IMR-90 (cell line): ENCODE data around the gene KIF1C. TPM values are rescaled to one million over a fixed set of nuclear protein-coding genes. Genes with fewer than 3 reads are reported as not detected.

ENCODE experiments used
- ATAC-seq: fragments of 200-7000 bp; cut with Tn5 transposase; 2 replicates; pipeline ENCODE4 v1.9.1; 2020; ENCODE audit warnings: low read depth, mild to moderate bottlenecking, moderate library complexity
- BruUV-seq: library from RNA; stranded (reverse); fragments of 400-500 nt; replicated peaks from 2 replicates; lab custom pipeline; 2021; lab: Mats Ljungman, UMichigan
- CTCF ChIA-PET: fragments of 300-600 bp; formaldehyde crosslinking; extraction: SDS; loops from one replicate; lab custom pipeline; 2021; ENCODE audit warnings: antibody characterized with exemption; lab: Yijun Ruan, JAX
- POLR2A ChIA-PET: fragments of 300-600 bp; sonication (Branson Sonifier 250); formaldehyde crosslinking; loops from one replicate; lab custom pipeline; 2022; ENCODE audit warnings: antibody characterized with exemption; ENCODE audit not compliant: unreplicated experiment; lab: Charles Lee
- DNase-seq: peaks from one replicate; pipeline ENCODE4 v3.0.0; 2013
- H2AFZ ChIP-seq: replicated peaks from 2 replicates; pipeline ENCODE3; 2013; ENCODE audit warnings: low read length, mild to moderate bottlenecking; ENCODE audit not compliant: poor library complexity
- H2AK5ac ChIP-seq: 2 replicates; pipeline ENCODE4 v1.6.1; 2013; ENCODE audit warnings: low read depth, low read length, inconsistent platforms
- H2AK9ac ChIP-seq: replicated peaks from 2 replicates; pipeline ENCODE3; 2013; ENCODE audit warnings: mild to moderate bottlenecking, low read depth, low read length, moderate library complexity; ENCODE audit not compliant: poor library complexity
- H2BK120ac ChIP-seq: 2 replicates; pipeline ENCODE4 v1.6.1; 2013; ENCODE audit warnings: low read depth, low read length, inconsistent platforms
- H2BK15ac ChIP-seq: 3 replicates; pipeline ENCODE4 v1.6.1; 2013; ENCODE audit warnings: low read depth, low read length, inconsistent platforms
- H2BK20ac ChIP-seq: 2 replicates; pipeline ENCODE4 v1.6.1; 2013; ENCODE audit warnings: low read depth, mild to moderate bottlenecking, inconsistent platforms, low read length, moderate library complexity
- H2BK5ac ChIP-seq: 2 replicates; pipeline ENCODE4 v1.6.1; 2013; ENCODE audit warnings: mild to moderate bottlenecking, low read depth, low read length, inconsistent platforms; ENCODE audit not compliant: poor library complexity, severe bottlenecking
- H3K14ac ChIP-seq: replicated peaks from 2 replicates; pipeline ENCODE4 v1.6.1; 2013; ENCODE audit warnings: low read depth, low read length, inconsistent platforms
- H3K18ac ChIP-seq: 2 replicates; pipeline ENCODE4 v1.6.1; 2013; ENCODE audit warnings: low read depth, low read length, control low read depth
- H3K23ac ChIP-seq: 2 replicates; pipeline ENCODE4 v1.6.1; 2013; ENCODE audit warnings: low read depth, low read length, inconsistent platforms
- H3K27ac ChIP-seq: 2 replicates; pipeline ENCODE4 v1.5.1; 2013; ENCODE audit warnings: mild to moderate bottlenecking, control low read depth, low read length; ENCODE audit not compliant: insufficient read depth
- H3K27me3 ChIP-seq: 2 replicates; pipeline ENCODE4 v1.6.1; 2013; ENCODE audit warnings: low read length; ENCODE audit not compliant: control insufficient read depth, insufficient read depth
- H3K36me3 ChIP-seq: 2 replicates; pipeline ENCODE4 v1.6.1; 2013; ENCODE audit warnings: low read length, mixed read lengths; ENCODE audit not compliant: control insufficient read depth, insufficient read depth
- H3K4ac ChIP-seq: 2 replicates; pipeline ENCODE4 v1.6.1; 2013; ENCODE audit warnings: low read depth, low read length, inconsistent platforms
- H3K4me1 ChIP-seq: 2 replicates; pipeline ENCODE4 v1.6.1; 2013; ENCODE audit warnings: low read length, mixed read lengths; ENCODE audit not compliant: control insufficient read depth, insufficient read depth
- H3K4me2 ChIP-seq: 2 replicates; pipeline ENCODE4 v1.6.1; 2013; ENCODE audit warnings: low read depth, mild to moderate bottlenecking, control low read depth, low read length, moderate library complexity
- H3K4me3 ChIP-seq: 2 replicates; pipeline ENCODE4 v1.5.1; 2013; ENCODE audit warnings: low read depth, mild to moderate bottlenecking, control low read depth, low read length, moderate library complexity; ENCODE audit not compliant: insufficient read depth
- H3K56ac ChIP-seq: 2 replicates; pipeline ENCODE4 v1.6.1; 2013; ENCODE audit warnings: low read length, inconsistent platforms; ENCODE audit not compliant: insufficient read depth; ENCODE audit errors: extremely low read depth
- H3K79me1 ChIP-seq, 2 experiments: 2 replicates each; pipeline ENCODE4 v1.6.1; 2013; ENCODE audit warnings: low read length in 2 of 2, inconsistent platforms in 1 of 2, low read depth in 1 of 2
- H3K9ac ChIP-seq: 2 replicates; pipeline ENCODE4 v1.6.1; 2013; ENCODE audit warnings: low read depth, low read length, control low read depth
- H3K9me1 ChIP-seq: 2 replicates; pipeline ENCODE4 v1.6.1; 2013; ENCODE audit warnings: low read length, inconsistent platforms; ENCODE audit not compliant: insufficient read depth
- H3K9me3 ChIP-seq: 2 replicates; pipeline ENCODE4 v1.6.1; 2013; ENCODE audit warnings: low read length; ENCODE audit not compliant: control insufficient read depth, insufficient read depth
- H4K20me1 ChIP-seq: 2 replicates; pipeline ENCODE4 v1.6.1; 2013; ENCODE audit warnings: low read length, inconsistent platforms; ENCODE audit not compliant: insufficient read depth
- H4K5ac ChIP-seq: 2 replicates; pipeline ENCODE4 v1.6.1; 2013; ENCODE audit warnings: mild to moderate bottlenecking, low read depth, low read length, control low read depth
- H4K8ac ChIP-seq, 2 experiments: 2 replicates each; pipeline ENCODE4 v1.6.1; 2013; ENCODE audit warnings: low read depth in 2 of 2, low read length in 2 of 2, control low read depth in 1 of 2, inconsistent platforms in 1 of 2
- H4K91ac ChIP-seq: 2 replicates; pipeline ENCODE4 v1.6.1; 2013; ENCODE audit warnings: low read depth, low read length, inconsistent platforms; ENCODE audit not compliant: insufficient read depth
- ELK1 ChIP-seq: fragments of 150-350 bp; IDR thresholded peaks from 2 replicates; pipeline ENCODE4 v1.6.1; 2016; ENCODE audit warnings: low read depth, mild to moderate bottlenecking, low read length, moderate library complexity, borderline replicate concordance
- MXI1 ChIP-seq: IDR thresholded peaks from 2 replicates; pipeline ENCODE4 v1.6.1; 2012; ENCODE audit warnings: low read depth, mild to moderate bottlenecking, low read length, moderate library complexity, borderline replicate concordance
- WGBS, 2 experiments: methylation state at CpG; one replicate each; pipeline versions ENCODE4 v1.1.5 to v1.1.7; 2013; ENCODE audit warnings: missing lambda C conversion rate in 2 of 2; ENCODE audit not compliant: insufficient read length in 1 of 2; ENCODE audit errors: extremely low coverage in 2 of 2; 5-methylcytosine and 5-hydroxymethylcytosine counted together
- dilution Hi-C: fragments of 300-500 bp; cut with HindIII; formaldehyde crosslinking; loops from one replicate; pipeline ENCODE4 v1.14.3; 2018; ENCODE audit warnings: low sequenced_read_pairs; ENCODE audit not compliant: unreplicated experiment
- in situ Hi-C: fragments of 300-500 bp; cut with MboI; formaldehyde crosslinking; loops from 3 replicates; pipeline ENCODE4 v1.14.3; 2019; ENCODE audit warnings: low sequenced_read_pairs, inconsistent platforms, mixed read lengths
- intact Hi-C: fragments of 100-400 bp; cut with micrococcal nuclease; formaldehyde crosslinking; loops from 2 replicates; pipeline ENCODE4 v1.10.0; 2022
- polyA plus RNA-seq, 3 experiments: library from polyadenylated mRNA; depleted of rRNA; stranded (reverse); fragments of >200 nt; gene quantifications; 2 replicates each; pipeline ENCODE4 v1.2.3, GENCODE V29; 2012; ENCODE audit warnings: low replicate concordance in 1 of 3
- total RNA-seq: library from RNA; depleted of rRNA; stranded (reverse); fragments of >200 nt; gene quantifications from 2 replicates; pipeline ENCODE4 v1.2.3, GENCODE V29; 2012

The KIF1C gene
- total and polyA plus RNA-seq, 2 of the 4 experiments (the other 2 are of a cell fraction): 27.4 to 28.7 TPM

- peak overlapping the region; percentile 93 for H3K4ac ChIP-seq
- ChIA-PET POLR2A (interaction anchor here (0.6 to 0.8 kb wide), 2 partner anchors 50 to 768 kb away, joined by 7 to 11 read pairs; partner anchors contain the start of gene PFN1), CTCF (interaction anchor here (1.1 to 1.2 kb wide), 2 partner anchors 12 kb away, joined by 3 read pairs; no protein-coding TSS in a partner anchor)
- peaks cover 21% of the 10 kb centered on the region for H3K4me1 ChIP-seq
- TF ChIP-seq ELK1 (no peak), MXI1 (peak; percentile 70; the same call in 1 of the 2 replicates)
- WGBS, 2 experiments: 0% methylated on average over 18 of the region's 55 CpGs; no CpG with 5 or more reads in 1 of the 2 experiments
- peak overlapping the region; percentile 42 for H3K18ac ChIP-seq
- H2BK120ac ChIP-seq: no peak overlapping the region
- no peaks in the 10 kb centered on the region for H3K9me3 ChIP-seq
- H3K9ac ChIP-seq: peak overlapping the region; percentile 89
- peak overlapping the region; percentile 92 for H2AFZ ChIP-seq
- peak overlapping the region; percentile 78 for H2BK5ac ChIP-seq
- H3K79me1 ChIP-seq: peaks cover 28 to 51% of the 10 kb centered on the region in 2 experiments
- H3K9me1 ChIP-seq: peaks cover 18% of the 10 kb centered on the region
- H4K20me1 ChIP-seq: peaks cover 26% of the 10 kb centered on the region
- ATAC-seq (peak; percentile 36), DNase-seq (no peak)
- peak overlapping the region; percentile 91 for H3K23ac ChIP-seq
- peak overlapping the region; percentile 91 for H2AK5ac ChIP-seq
- H3K27ac ChIP-seq: peak overlapping the region; percentile 76
- peak overlapping the region; percentile 88 for H3K14ac ChIP-seq
- H2BK20ac ChIP-seq: no peak overlapping the region
- H4K91ac ChIP-seq: peak overlapping the region; percentile 82
- H3K27me3 ChIP-seq: no peaks in the 10 kb centered on the region
- peak overlapping the region; percentile 14; the same call in 1 of the 2 replicates for H4K5ac ChIP-seq
- peak overlapping the region; percentile 97 for H2AK9ac ChIP-seq
- dilution Hi-C loops (no loop called here), intact Hi-C loops (no loop called here), in situ Hi-C loops (no loop called here)
- H3K36me3 ChIP-seq: peaks cover 23% of the 10 kb centered on the region
- peak overlapping the region in 1 of 2 experiments; percentile 77; a peak in 1 of 4 replicates for H4K8ac ChIP-seq
- H2BK15ac ChIP-seq: 0 out of 3 replicates have a peak overlapping the region, but pooled peaks have one; percentile 7
- BruUV-seq: no TSS peak
- H3K4me3 ChIP-seq: peak overlapping the region; percentile 96
- no peak overlapping the region for H3K56ac ChIP-seq
- H3K4me2 ChIP-seq: peak overlapping the region; percentile 96
Observed at GRCh38 chr17:4998027-4998731, 429 bp downstream of the KIF1C start.
